ENCODE measurements around the gene CYP4F8. TPM values are rescaled to one million over a fixed set of nuclear protein-coding genes. Genes with fewer than 3 reads are reported as not detected.

Gene CYP4F8
- total RNA-seq, 1 experiment from 2014 or later, result not detected

- WGBS (ENCODE audit: extremely low coverage, insufficient read length, low lambda C conversion rate), result no CpG with 5 or more reads among the region's 2 CpGs
- Histone ChIP-seq H2BK12ac (ENCODE audit: insufficient read length, low read depth, low read length) (no peak overlapping the region), H4K5ac (ENCODE audit: insufficient read length, low read depth, low read length) (no peak overlapping the region), H2BK20ac (ENCODE audit: low read depth, low read length, poor library complexity, severe bottlenecking) (no peak overlapping the region), H2AK5ac (ENCODE audit: insufficient read length, low read length) (no peak overlapping the region), H2BK120ac (ENCODE audit: low read depth, low read length, poor library complexity, severe bottlenecking) (no peak overlapping the region), H3T11ph (ENCODE audit: low read length) (no peak overlapping the region), H3K23ac (ENCODE audit: insufficient read length, low read depth, low read length) (no peak overlapping the region), H3K18ac (ENCODE audit: insufficient read length, low read depth, low read length) (no peak overlapping the region), H3K27ac (ENCODE audit: insufficient read length, low read depth, low read length) (no peak overlapping the region), H3K9ac (ENCODE audit: extremely low read depth, insufficient read length, low read length) (no peak overlapping the region), H3K14ac (ENCODE audit: insufficient read depth, low read length) (no peak overlapping the region), H3K4ac (ENCODE audit: low read depth, low read length) (no peak overlapping the region), H2AFZ (ENCODE audit: low read length) (no peak overlapping the region), H2BK15ac (ENCODE audit: low read depth, low read length) (no peak overlapping the region), H3K56ac (ENCODE audit: insufficient read length, low read depth, low read length) (no peak overlapping the region), H3K4me2 (ENCODE audit: insufficient read depth, insufficient read length, low read length) (no peak overlapping the region), H3K79me2 (ENCODE audit: insufficient read depth, low read length) (no peaks in the 10 kb centered on the region), H3K9me3 (ENCODE audit: control insufficient read depth, low read depth, low read length) (peaks cover 80% of the 10 kb centered on the region), H4K91ac (ENCODE audit: insufficient read length, low read depth, low read length) (no peak overlapping the region), H2BK5ac (ENCODE audit: insufficient read length, low read length) (no peak overlapping the region), H3K4me1 (ENCODE audit: insufficient read depth, low read length) (no peaks in the 10 kb centered on the region), H3K79me1 (ENCODE audit: insufficient read depth, low read depth, low read length, poor library complexity, severe bottlenecking) (no peaks in the 10 kb centered on the region), H4K20me1 (ENCODE audit: control insufficient read depth, insufficient read depth, insufficient read length) (no peaks in the 10 kb centered on the region), H3K27me3 (ENCODE audit: insufficient read depth, low read length) (no peaks in the 10 kb centered on the region), H4K8ac (replicated peaks; ENCODE audit: insufficient read length, low read depth, low read length) (no peak overlapping the region), H3K23me2 (ENCODE audit: insufficient read length, low read depth, low read length, poor library complexity, severe bottlenecking) (no peaks in the 10 kb centered on the region)
- H3K4me1 Mint-ChIP-seq, result no peaks in the 10 kb centered on the region
- peaks cover 3% of the 10 kb centered on the region for H3K27me3 Mint-ChIP-seq (ENCODE audit: low read depth)
- H3K27ac Mint-ChIP-seq, result no peak overlapping the region
- no peak for TF ChIP-seq CTCF (conservative IDR thresholded peaks at IDR 0.05)
- H3K9me3 Mint-ChIP-seq, result peaks cover 80 to 87% of the 10 kb centered on the region in 2 experiments
- H3K36me3 Mint-ChIP-seq (ENCODE audit: insufficient read depth in 1 of 3, low read depth in 3 of 3), result peaks cover 0 to 20% (median 3%) of the 10 kb centered on the region in 3 experiments; a peak in 4 of 7 replicates
- DNase-seq, result no peak
- no peak overlapping the region for H3K4me3 Mint-ChIP-seq
Measured at GRCh38 chr19:15636026-15636425, 21.0 kb downstream of the CYP4F8 start.

Data from H9 (cell line).